ENCODE results near the gene USP13.

- no peak for TF ChIP-seq CTCF (IDR thresholded peaks at IDR 0.05)
- no peak for TF ChIP-seq POLR2A (IDR thresholded peaks at IDR 0.05)
Observed at GRCh38 chr3:179739816-179740594, 87.2 kb downstream of the USP13 start.
